HG03064 (cell line): ENCODE results near the gene CTSF.
"Not testable (repeated sequence)": the region's sequence is repeated elsewhere in the genome, so short reads cannot be mapped to it uniquely, and the experiment has no call there.

ENCODE experiments used
- ATAC-seq: cut with Tn5 transposase; IDR thresholded peaks from one replicate; pipeline ENCODE4 v1.9.1; 2021; ENCODE audit warnings: low read depth; ENCODE audit not compliant: unreplicated experiment

The CTSF gene

DNA sequence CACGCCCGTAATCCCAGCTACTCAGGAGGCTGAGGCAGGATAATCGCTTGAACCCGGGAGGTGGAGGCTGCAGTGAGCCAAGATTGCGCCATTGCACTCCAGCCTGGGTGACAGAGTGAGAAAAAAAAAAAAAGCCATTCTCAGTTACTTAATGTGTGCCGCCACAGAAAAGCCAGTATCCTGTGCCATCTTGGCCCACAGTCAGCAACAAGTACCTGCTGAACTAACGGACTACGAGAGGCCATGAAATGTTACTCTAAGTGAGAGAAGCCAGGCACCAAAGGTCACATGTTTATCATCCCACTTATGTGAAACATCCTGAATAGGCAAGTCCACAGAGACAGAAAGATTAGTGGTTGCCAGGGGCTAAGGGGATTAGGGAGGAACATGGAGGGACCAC, 27.8 kb downstream of the CTSF start:
- not testable (repeated sequence) for ATAC-seq

DNA sequence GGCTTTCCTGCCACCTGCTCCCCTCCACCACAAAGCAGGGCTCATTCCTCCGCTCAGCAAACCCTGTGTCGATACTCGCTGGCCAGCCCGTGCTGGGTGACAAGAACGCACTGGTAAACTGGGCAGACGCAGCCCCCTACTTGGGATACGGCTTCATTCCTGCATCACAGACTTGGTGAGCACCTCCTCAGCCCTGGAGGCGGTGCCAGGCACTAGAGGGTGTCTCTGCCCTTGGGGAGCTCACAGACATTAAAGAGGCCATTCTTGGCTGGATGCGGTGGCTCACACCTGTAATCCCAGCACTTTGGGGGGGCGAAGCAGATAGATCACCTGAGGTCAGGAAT, 28.6 kb downstream of the CTSF start:
- no peak for ATAC-seq

DNA sequence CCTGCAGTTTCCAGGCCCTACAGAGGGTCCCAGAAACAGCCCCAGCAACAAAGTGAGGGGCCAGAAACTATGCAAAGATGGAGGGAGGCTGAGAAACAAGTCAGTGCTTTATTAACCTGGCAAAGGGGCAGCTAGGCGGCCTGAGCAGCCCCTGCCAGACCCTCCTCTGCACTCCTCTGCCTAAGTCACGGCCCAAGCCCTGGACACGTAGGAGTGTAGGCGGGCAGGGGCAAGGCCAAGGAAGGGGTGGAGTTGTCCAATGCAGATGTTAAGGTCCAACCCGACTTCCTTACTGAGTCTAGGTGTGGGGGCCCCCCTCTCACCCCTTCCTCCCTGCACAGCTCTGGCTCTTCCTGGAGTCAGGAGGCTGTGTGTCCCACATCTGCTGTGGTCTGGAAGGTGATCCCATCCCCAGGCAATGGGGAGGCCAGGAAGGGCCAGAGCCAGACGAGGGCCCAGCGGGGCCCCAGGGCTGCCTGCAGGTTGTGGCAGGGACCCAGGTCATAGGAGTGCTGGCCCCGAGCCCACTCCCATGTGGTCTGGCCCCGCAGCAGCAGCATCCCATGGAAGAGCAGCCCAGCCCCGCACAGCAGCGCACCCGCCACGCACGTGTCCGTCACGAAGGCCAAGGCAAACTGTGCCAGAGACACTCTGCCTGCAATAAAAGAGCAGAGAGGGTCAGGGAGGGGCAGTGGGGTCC, 29.1 kb downstream of the CTSF start:
- ATAC-seq, result no peak

DNA sequence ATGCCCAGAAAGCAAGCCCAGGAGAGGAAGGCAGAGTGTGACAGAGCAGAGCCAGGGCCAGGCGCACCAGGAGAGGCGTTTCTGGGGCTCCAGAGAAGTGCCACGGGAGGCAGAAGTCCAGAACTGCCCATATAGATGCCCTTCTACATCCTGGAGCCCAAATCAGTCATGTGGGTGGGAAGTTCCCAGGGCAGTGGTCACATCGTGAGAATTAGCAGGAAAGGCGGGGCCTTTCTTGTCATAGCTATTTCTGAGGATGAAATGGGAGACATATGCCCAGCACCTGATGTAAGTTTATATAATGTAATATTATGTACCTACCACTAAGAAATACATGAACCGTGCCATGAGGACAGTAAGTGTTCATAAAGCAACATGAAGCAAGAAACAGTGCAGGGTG, 35.6 kb downstream of the CTSF start:
- no peak for ATAC-seq

DNA sequence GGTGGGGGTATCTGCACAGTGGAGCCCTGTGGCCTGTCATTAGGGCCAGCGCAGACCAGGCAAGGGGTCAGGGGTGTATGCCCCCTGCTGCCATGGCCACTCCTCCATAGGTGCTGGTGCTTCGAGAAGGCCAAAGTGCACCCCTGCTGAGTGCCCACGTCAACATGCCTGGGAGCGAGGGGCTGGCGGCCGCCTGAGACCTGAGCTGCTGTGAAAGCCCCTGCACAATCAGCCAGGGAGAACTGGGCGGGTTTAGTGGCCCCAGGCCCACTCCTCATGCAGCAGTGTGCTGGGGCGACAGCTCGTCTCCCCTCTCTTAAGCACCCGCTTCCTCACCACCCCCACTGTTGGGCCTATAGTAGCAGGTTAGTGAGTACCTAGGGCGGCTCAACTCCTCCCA, 36.6 kb downstream of the CTSF start:
- ATAC-seq, result no peak

DNA sequence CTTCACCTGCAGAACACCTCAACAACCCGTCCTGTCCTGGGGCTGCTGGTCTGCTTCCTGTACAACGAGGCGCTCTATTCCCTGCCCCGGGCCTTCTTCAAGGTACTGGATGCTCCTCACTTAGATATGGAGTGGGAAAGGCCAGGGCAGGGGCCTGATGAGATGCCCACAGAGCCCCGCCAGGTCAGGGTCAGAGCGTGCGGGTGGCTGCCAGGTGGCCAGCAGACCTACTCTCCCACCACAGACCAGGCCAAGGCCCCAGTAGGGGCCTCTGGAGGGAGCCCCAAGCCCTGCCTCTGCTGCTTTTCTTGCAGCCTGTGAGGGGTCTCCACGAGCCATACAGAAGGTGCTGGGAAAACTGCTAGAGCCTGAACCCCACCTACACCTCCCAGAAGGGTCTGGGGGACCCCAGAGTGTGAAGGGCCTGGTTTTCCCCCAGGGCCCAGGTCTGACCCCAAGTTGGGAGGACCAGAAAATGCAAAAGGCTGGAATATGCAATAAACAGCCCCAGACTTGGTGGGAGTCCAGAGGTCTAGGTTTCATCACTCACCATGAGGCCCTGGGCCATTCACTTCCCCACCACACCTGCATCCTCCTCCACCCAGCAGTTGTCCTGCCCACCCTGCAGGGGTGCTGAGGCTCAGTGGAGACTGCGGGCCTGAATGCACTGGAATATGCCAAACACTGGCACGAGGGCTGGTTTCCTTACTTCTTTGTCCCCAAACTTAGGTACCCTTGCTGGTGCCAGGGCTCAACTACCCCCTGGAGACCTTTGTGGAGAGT, 37.3 kb downstream of the CTSF start:
- ATAC-seq, result no peak

DNA sequence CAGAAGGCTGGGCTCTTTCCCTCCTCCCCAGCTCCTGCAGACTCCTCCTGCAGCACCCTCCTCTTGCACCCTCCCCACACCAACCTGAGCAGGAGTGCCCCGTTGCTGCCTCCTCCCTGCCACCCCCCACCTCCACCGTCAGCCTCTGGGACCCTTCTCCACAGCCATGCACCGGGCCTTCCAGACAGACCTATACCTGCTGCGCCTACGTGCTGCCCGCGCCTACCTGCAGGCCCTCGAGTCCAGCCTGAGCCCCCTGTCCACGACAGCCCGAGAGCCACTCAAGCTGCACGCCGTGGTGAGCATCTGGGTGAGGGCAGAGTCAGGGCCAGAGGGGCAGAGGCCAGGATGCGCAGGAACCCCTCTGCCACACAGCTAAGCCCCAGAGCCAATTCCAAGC, 38.8 kb downstream of the CTSF start:
- no peak for ATAC-seq

DNA sequence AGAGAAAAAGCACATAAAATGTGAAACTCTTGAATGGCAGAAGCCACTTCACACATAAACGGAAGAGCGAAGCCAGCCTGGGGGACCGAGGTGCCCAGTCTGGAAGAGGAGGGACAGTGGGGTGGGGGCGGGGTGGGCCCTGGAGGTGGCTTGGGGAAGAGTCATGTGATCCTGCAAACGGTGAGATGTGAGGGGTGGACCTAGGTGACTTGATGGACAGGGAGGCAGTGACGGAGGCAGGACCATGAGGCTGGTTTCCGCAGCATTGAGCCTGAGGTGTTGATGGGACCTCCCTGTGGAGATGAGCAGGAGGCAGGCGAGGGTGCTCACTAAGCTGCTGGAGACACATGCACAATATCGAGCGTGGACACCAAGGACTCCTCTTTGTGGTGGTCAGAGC, 39.3 kb downstream of the CTSF start:
- ATAC-seq, result no peak

DNA sequence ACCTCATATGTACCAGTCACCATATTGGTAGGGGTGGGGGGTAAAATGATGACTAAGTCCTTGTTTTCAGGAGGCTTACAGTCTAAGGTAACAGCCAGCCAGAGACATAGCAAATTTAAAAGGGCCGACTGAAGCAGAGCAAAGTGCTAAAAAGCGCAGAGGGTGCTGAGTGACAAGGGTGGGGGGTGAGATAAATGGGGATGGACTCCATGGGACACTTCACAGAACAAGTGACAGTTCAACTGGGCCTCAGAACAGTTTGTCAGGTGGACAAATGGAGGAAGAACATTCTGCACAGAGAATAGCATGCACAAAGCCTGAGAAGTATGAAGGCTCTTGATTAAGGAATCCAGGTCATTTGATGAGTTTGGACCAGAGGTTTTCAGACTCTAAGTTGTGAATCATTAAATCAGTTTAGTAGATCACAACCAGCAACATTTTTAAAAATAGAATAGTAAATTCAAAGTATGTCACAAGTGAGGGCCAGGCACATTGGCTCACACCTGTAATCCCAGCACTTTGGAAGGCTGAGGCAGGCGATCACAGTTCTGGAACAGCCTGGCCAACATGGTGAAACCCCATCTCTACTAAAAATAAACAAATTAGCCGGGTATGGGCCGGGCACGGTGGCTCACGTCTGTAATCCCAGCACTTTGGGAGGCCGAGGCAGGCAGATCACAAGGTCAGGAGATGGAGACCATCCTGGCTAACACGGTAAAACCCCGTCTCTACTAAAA, 43.9 kb downstream of the CTSF start:
- ATAC-seq, result no peak

DNA sequence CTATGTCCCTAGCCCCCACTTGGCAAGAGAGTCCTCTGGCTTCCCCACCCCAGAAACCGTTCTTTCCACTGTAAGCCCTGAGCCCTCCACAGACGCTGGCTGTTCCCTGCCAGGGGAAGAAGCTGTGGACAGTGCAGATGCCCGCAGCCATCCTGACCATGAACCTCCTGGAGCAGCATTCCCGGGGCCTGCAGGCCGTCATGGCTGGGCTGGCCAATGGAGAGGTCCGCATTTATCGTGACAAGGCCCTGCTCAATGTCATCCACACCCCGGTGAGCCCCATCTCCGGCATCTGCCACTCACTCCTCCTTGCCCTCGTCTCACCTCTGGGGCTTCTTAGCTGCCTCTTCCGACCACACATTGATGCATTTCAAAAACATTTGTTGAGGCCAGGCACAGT, 44.8 kb downstream of the CTSF start:
- ATAC-seq, result no peak
